ENCODE measurements around the gene AQP9. TPM values are rescaled to one million over a fixed set of nuclear protein-coding genes. Genes with fewer than 3 reads are reported as not detected.

The AQP9 gene
- total RNA-seq, 1 donor from 2014 or later = 46.9 TPM

- Histone ChIP-seq H3K27me3 (no peaks in the 10 kb centered on the region), H3K4me1 (no peaks in the 10 kb centered on the region), H3K36me3 (no peaks in the 10 kb centered on the region), H3K4me3 (no peak overlapping the region), H3K27ac (no peak overlapping the region), H3K9me3 (no peaks in the 10 kb centered on the region)
- no peak for ATAC-seq
- DNase-seq = no peak
- TF ChIP-seq CTCF (IDR thresholded peaks at IDR 0.05) = no peak
- intact Hi-C loops (cut with DNase I) = no loop called here
These were observed 79.3 kb downstream of the AQP9 start for GRCh38 chr15:58217460-58217859.

GRCh38 chr15:58221591-58222241, 83.5 kb downstream of the AQP9 start:
- Histone ChIP-seq H3K9me3 (no peaks in the 10 kb centered on the region), H3K36me3 (no peaks in the 10 kb centered on the region), H3K4me1 (no peaks in the 10 kb centered on the region), H3K4me3 (no peak overlapping the region), H3K27me3 (no peaks in the 10 kb centered on the region), H3K27ac (no peak overlapping the region)
- intact Hi-C loops (cut with DNase I) = no loop called here
- peak; percentile 33 for TF ChIP-seq CTCF (IDR thresholded peaks at IDR 0.05)
- DNase-seq = no peak
- peak; percentile 94 for ATAC-seq

GRCh38 chr15:58222679-58223078, 84.5 kb downstream of the AQP9 start:
- TF ChIP-seq CTCF (IDR thresholded peaks at IDR 0.05) = no peak
- no peaks in the 10 kb centered on the region for H3K36me3 ChIP-seq
- no peak for ATAC-seq
- no peak overlapping the region for H3K4me3 ChIP-seq
- H3K9me3 ChIP-seq = no peaks in the 10 kb centered on the region
- H3K27me3 ChIP-seq = no peaks in the 10 kb centered on the region
- no peak for DNase-seq
- H3K4me1 ChIP-seq = no peaks in the 10 kb centered on the region
- H3K27ac ChIP-seq = no peak overlapping the region
- intact Hi-C loops (cut with DNase I) = no loop called here

- H3K9me3 ChIP-seq = no peaks in the 10 kb centered on the region
- no peak overlapping the region for H3K4me3 ChIP-seq
- H3K36me3 ChIP-seq = no peaks in the 10 kb centered on the region
- DNase-seq (no peak), ATAC-seq (no peak)
- intact Hi-C loops (cut with DNase I) = no loop called here
- H3K27me3 ChIP-seq = no peaks in the 10 kb centered on the region
- no peak overlapping the region for H3K27ac ChIP-seq
- no peak for TF ChIP-seq CTCF (IDR thresholded peaks at IDR 0.05)
- H3K4me1 ChIP-seq = no peaks in the 10 kb centered on the region
These were observed 85.3 kb downstream of the AQP9 start for GRCh38 chr15:58223432-58223831.

GRCh38 chr15:58224068-58224467, 85.9 kb downstream of the AQP9 start:
- Histone ChIP-seq H3K27me3 (no peaks in the 10 kb centered on the region), H3K4me3 (no peak overlapping the region), H3K9me3 (no peaks in the 10 kb centered on the region), H3K27ac (no peak overlapping the region), H3K4me1 (no peaks in the 10 kb centered on the region), H3K36me3 (no peaks in the 10 kb centered on the region)
- DNase-seq = no peak
- TF ChIP-seq CTCF (IDR thresholded peaks at IDR 0.05) = no peak
- no peak for ATAC-seq
- intact Hi-C loops (cut with DNase I) = no loop called here
